GM12878 (cell line): ENCODE results near the gene DOK7. TPM values are rescaled to one million over a fixed set of nuclear protein-coding genes. Genes with fewer than 3 reads are reported as not detected.
A peak's percentile ranks its signal among the peaks of the same experiment; 100 is the strongest.

Experiments used
- ATAC-seq: fragments of 200-7000 bp; cut with Tn5 transposase; 3 replicates; pipeline ENCODE4 v1.9.1; 2020; ENCODE audit warnings: mild to moderate bottlenecking, moderate library complexity
- BruUV-seq: library from RNA; stranded (reverse); fragments of 400-500 nt; replicated peaks from 2 replicates; lab custom pipeline; 2021; lab: Mats Ljungman, UMichigan
- CTCF ChIA-PET: fragments of 300-600 bp; sonication (Branson Sonifier 250); formaldehyde crosslinking; extraction: SDS; loops from one replicate; lab custom pipeline; 2021; ENCODE audit warnings: inconsistent platforms; lab: Yijun Ruan, JAX
- POLR2A ChIA-PET: fragments of 350-600 bp; formaldehyde crosslinking; extraction: SDS; loops from one replicate; lab custom pipeline; 2021; ENCODE audit warnings: inconsistent platforms; lab: Charles Lee
- RAD21 ChIA-PET: fragments of 300-600 bp; sonication (Branson Sonifier 250); formaldehyde crosslinking; loops from one replicate; lab custom pipeline; 2023; ENCODE audit warnings: antibody characterized with exemption; ENCODE audit not compliant: unreplicated experiment; lab: Charles Lee
- SMC1A ChIA-PET: fragments of 300-600 bp; sonication (Branson Sonifier 250); formaldehyde crosslinking; loops from one replicate; lab custom pipeline; 2023; ENCODE audit not compliant: unreplicated experiment, uncharacterized antibody; lab: Charles Lee
- DNase-seq: peaks from one replicate; pipeline ENCODE4 v3.0.0-alpha.2; 2011; ENCODE audit warnings: low read depth, low spot score
- FAIRE-seq: peaks from 3 replicates; lab custom pipeline; 2011; peaks lifted over from hg19 to GRCh38; lab: Jason Lieb, UNC
- H2AFZ ChIP-seq: 2 replicates; pipeline ENCODE4 v1.6.0; 2011; ENCODE audit warnings: low read depth, low read length, control low read depth; ENCODE audit not compliant: control insufficient read depth
- H3K27ac ChIP-seq: 2 replicates; pipeline ENCODE4 v1.5.1; 2011; ENCODE audit warnings: control low read depth; ENCODE audit not compliant: control insufficient read depth, insufficient read depth
- H3K27me3 ChIP-seq, 2 experiments: replicated peaks in 1 of 2; 2 replicates each; pipeline versions ENCODE4 v1.6.0 to v1.6.1; 2011; ENCODE audit warnings: low read length in 1 of 2; ENCODE audit not compliant: control insufficient read depth in 2 of 2, insufficient read depth in 2 of 2
- H3K36me3 ChIP-seq, 2 experiments: 2 replicates each; pipeline ENCODE4 v1.5.1; 2011; ENCODE audit warnings: low read length in 1 of 2; ENCODE audit not compliant: control insufficient read depth in 2 of 2, insufficient read depth in 2 of 2
- H3K4me1 ChIP-seq: 2 replicates; pipeline ENCODE4 v1.6.1; 2011; ENCODE audit warnings: mild to moderate bottlenecking, low read length, moderate library complexity, mixed read lengths; ENCODE audit not compliant: control insufficient read depth, insufficient read depth
- H3K4me2 ChIP-seq: 2 replicates; pipeline ENCODE4 v1.6.0; 2011; ENCODE audit warnings: control low read depth; ENCODE audit not compliant: control insufficient read depth, insufficient read depth
- H3K4me3 ChIP-seq: fragments of 200-600 bp; sonication (generic); 2 replicates; pipeline ENCODE4 v1.5.1; 2016
- H3K79me2 ChIP-seq: 2 replicates; pipeline ENCODE4 v1.6.0; 2011; ENCODE audit warnings: low read length; ENCODE audit not compliant: control insufficient read depth, insufficient read depth
- H3K9ac ChIP-seq: 2 replicates; pipeline ENCODE4 v1.8.0; 2011; ENCODE audit warnings: low read length, control low read depth, mixed read lengths; ENCODE audit not compliant: control insufficient read depth, insufficient read depth
- H3K9me3 ChIP-seq: replicated peaks from 3 replicates; pipeline ENCODE4 v1.5.1; 2011; ENCODE audit warnings: mild to moderate bottlenecking, low read length; ENCODE audit not compliant: control insufficient read depth, insufficient read depth
- H4K20me1 ChIP-seq: 2 replicates; pipeline ENCODE4 v1.6.0; 2011; ENCODE audit not compliant: control insufficient read depth, insufficient read depth
- BCL3 ChIP-seq: IDR thresholded peaks from 2 replicates; pipeline ENCODE4 v1.6.1; 2011; ENCODE audit warnings: borderline replicate concordance, low read depth, mild to moderate bottlenecking, moderate library complexity, low read length; ENCODE audit not compliant: insufficient read depth, poor library complexity, severe bottlenecking
- BHLHE40 ChIP-seq, 2 experiments: fragments of 450-650 bp in 1 of 2; IDR thresholded peaks; 2 replicates each; pipeline ENCODE4 v1.6.1; 2011 to 2017; ENCODE audit warnings: low read depth in 2 of 2, borderline replicate concordance in 1 of 2, improper control_type of control experiment in 1 of 2, low read length in 1 of 2, mild to moderate bottlenecking in 1 of 2
- CHD1 ChIP-seq: IDR thresholded peaks from 2 replicates; pipeline ENCODE4 v1.6.1; 2012; ENCODE audit warnings: low read depth, low read length, improper control_type of control experiment
- FOS ChIP-seq: IDR thresholded peaks from 3 replicates; pipeline ENCODE4 v1.6.1; 2011; ENCODE audit warnings: borderline replicate concordance; ENCODE audit not compliant: insufficient read length; ENCODE audit errors: extremely low read depth
- GATAD2B ChIP-seq: fragments of 450-650 bp; conservative IDR thresholded peaks from 2 replicates; pipeline ENCODE4 v1.6.1; 2017; ENCODE audit warnings: low read depth, mild to moderate bottlenecking, moderate library complexity
- POU2F2 ChIP-seq: IDR thresholded peaks from 3 replicates; pipeline ENCODE4 v1.6.1; 2011; ENCODE audit warnings: low read depth, mild to moderate bottlenecking, low read length, borderline replicate concordance
- PRDM15 ChIP-seq: fragments of 450-650 bp; formaldehyde crosslinking; IDR thresholded peaks from 2 replicates; pipeline ENCODE4 v1.4.0; 2020; ENCODE audit warnings: mild to moderate bottlenecking, moderate library complexity
- RAD51 ChIP-seq: fragments of 450-650 bp; IDR thresholded peaks from 2 replicates; pipeline ENCODE4 v1.6.1; 2016; ENCODE audit warnings: moderate library complexity, mild to moderate bottlenecking, inconsistent platforms
- RBBP5 ChIP-seq: fragments of 200-600 bp; sonication (generic); conservative IDR thresholded peaks from 2 replicates; pipeline ENCODE4 v1.6.1; 2016
- SREBF2 ChIP-seq: IDR thresholded peaks from 2 replicates; pipeline ENCODE4 v1.6.1; 2012; ENCODE audit warnings: mild to moderate bottlenecking, low read length
- WGBS: methylation state at CpG from one replicate; pipeline ENCODE4 v1.1.6; 2016; ENCODE audit warnings: low lambda C conversion rate; ENCODE audit not compliant: insufficient replicate concordance, insufficient coverage; ENCODE audit errors: missing lambda C conversion rate; 5-methylcytosine and 5-hydroxymethylcytosine counted together
- in situ Hi-C: fragments of 300-500 bp; cut with MboI; formaldehyde crosslinking; loops from 9 replicates; pipeline ENCODE4 v1.14.3; 2018; ENCODE audit warnings: mixed read lengths
- intact Hi-C: fragments of 100-400 bp; cut with micrococcal nuclease; formaldehyde crosslinking; loops from one replicate; pipeline ENCODE4 v1.14.2; 2022; ENCODE audit not compliant: unreplicated experiment
- polyA plus RNA-seq, 11 experiments: library from polyadenylated mRNA; depleted of rRNA in 4 of 11; unstranded in 6 of 11; stranded (reverse) in 5 of 11; fragments of >200 nt; fragmentation: Nextera tagmentation in 4 of 11; fragmentation: Illumina TruSeq in 1 of 11; extraction: Ambion mirVana in 4 of 11; extraction: Trizol in 1 of 11; gene quantifications; 1 replicate in 1 of 11; 2 replicates in 10 of 11; pipeline versions ENCODE4 v1.2.1 to v1.2.3, GENCODE V29; 2011 to 2016; ENCODE audit warnings: inconsistent platforms in 2 of 11, missing spikeins in 2 of 11, low read depth in 1 of 11
- total RNA-seq, 4 experiments: library from RNA; depleted of rRNA in 3 of 4; stranded (reverse); fragments of >200 nt in 3 of 4; fragmentation: Illumina TruSeq in 1 of 4; extraction: Trizol in 1 of 4; gene quantifications; 2 replicates each; pipeline versions ENCODE4 v1.2.1 to v1.2.3, GENCODE V29; 2013 to 2021

The DOK7 gene
- total and polyA plus RNA-seq, 10 of the 15 experiments (the other 5 are each of a cell fraction or from before 2014, with no cell fraction given) = 0.04 to 0.46 (median 0.18) TPM; not detected in 4

DNA sequence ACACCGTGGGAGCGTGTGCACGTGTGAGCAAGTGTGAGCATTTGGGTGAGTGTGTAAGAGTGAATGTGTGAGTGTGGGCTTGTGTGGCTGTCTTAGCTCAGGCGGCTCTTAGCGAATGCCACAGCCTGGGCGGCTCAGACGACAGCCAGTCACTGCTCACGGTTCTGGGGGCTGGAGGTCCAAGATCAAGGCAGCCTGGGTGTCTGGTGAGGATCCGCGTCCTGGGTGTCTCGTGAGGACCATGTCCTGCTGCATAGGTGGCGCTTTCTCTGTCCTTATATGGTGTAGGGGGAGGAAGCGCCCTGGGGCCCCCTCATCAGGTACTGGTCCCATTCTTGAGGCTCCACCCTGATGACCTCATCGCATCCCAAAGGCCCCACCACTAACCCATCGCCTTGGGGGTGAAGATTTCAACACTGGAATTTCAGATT lies 4.5 kb downstream of the DOK7 start:
- H4K20me1 ChIP-seq = no peaks in the 10 kb centered on the region
- ChIA-PET POLR2A (no interaction called here), RAD21 (no interaction called here), SMC1A (no interaction called here), CTCF (no interaction called here)
- H3K9ac ChIP-seq = no peak overlapping the region
- H3K27me3 ChIP-seq = peaks cover 0 to 2% of the 10 kb centered on the region in 2 experiments; a peak in 1 of 4 replicates
- H3K36me3 ChIP-seq = no peaks in the 10 kb centered on the region
- no TSS peak for BruUV-seq
- in situ Hi-C loops (no loop called here), intact Hi-C loops (no loop called here)
- no peaks in the 10 kb centered on the region for H3K4me1 ChIP-seq
- ATAC-seq = no peak
- no peak overlapping the region for H3K4me3 ChIP-seq
- H3K4me2 ChIP-seq = no peak overlapping the region
- DNase-seq = no peak
- no peaks in the 10 kb centered on the region; the same call in 2 of the 3 replicates for H3K9me3 ChIP-seq
- FAIRE-seq = no peak
- WGBS = 63% methylated on average over 15 of the region's 15 CpGs
- no peak overlapping the region for H3K27ac ChIP-seq
- H2AFZ ChIP-seq = no peak overlapping the region
- TF ChIP-seq BCL3 (peak; percentile 90), SREBF2 (no peak)
- H3K79me2 ChIP-seq = no peaks in the 10 kb centered on the region

- POLR2A ChIA-PET = no interaction called here
- peaks cover 0 to 2% of the 10 kb centered on the region in 2 experiments; a peak in 1 of 4 replicates for H3K27me3 ChIP-seq
These were observed 5.0 kb downstream of the DOK7 start for GRCh38 chr4:3468154-3468553.

More at GRCh38 chr4:3468154-3468553, 5.0 kb downstream of the DOK7 start:
- H2AFZ ChIP-seq = no peak overlapping the region
- SMC1A ChIA-PET = no interaction called here
- no peak overlapping the region for H3K9ac ChIP-seq
- no peak overlapping the region for H3K27ac ChIP-seq
- no peak for DNase-seq
- in situ Hi-C loops (no loop called here), intact Hi-C loops (no loop called here)
- WGBS = 71% methylated on average over 10 of the region's 10 CpGs
- H3K36me3 ChIP-seq = no peaks in the 10 kb centered on the region
- no peaks in the 10 kb centered on the region for H3K79me2 ChIP-seq
- no peak overlapping the region for H3K4me2 ChIP-seq
- RAD21 ChIA-PET = no interaction called here
- ATAC-seq = no peak
- CTCF ChIA-PET = no interaction called here
- no peak overlapping the region for H3K4me3 ChIP-seq
- BruUV-seq = no TSS peak
- H3K9me3 ChIP-seq = no peaks in the 10 kb centered on the region; the same call in 2 of the 3 replicates
- no peak for FAIRE-seq
- no peaks in the 10 kb centered on the region for H4K20me1 ChIP-seq
- TF ChIP-seq FOS (no peak), RAD51 (no peak), GATAD2B (no peak), RBBP5 (no peak), CHD1 (no peak), POU2F2 (no peak), BHLHE40 (IDR thresholded peaks at IDR 0.05; ENCODE audit: borderline replicate concordance in 1 of 2, low read depth in 2 of 2, low read length in 1 of 2) (no peak), PRDM15 (no peak)
- no peaks in the 10 kb centered on the region for H3K4me1 ChIP-seq
